Fibroblast of lung (primary cell): ENCODE results near the gene CHD6. TPM values are rescaled to one million over a fixed set of nuclear protein-coding genes. Genes with fewer than 3 reads are reported as not detected.

Experiments
- DNase-seq, 2 donors: peaks; one replicate each; pipeline versions ENCODE4 v3.0.0 to v3.0.0-alpha.2; 2010; ENCODE audit warnings: low read depth in 2 of 2
- H2AFZ ChIP-seq: 2 replicates; pipeline ENCODE4 v1.5.1; 2012; ENCODE audit warnings: low read length, control low read depth, inconsistent platforms
- H3K27ac ChIP-seq: 2 replicates; pipeline ENCODE4 v1.5.1; 2011; ENCODE audit warnings: low read length, control low read depth; ENCODE audit not compliant: insufficient read depth
- H3K27me3 ChIP-seq: 2 replicates; pipeline ENCODE4 v1.5.1; 2011; ENCODE audit warnings: mild to moderate bottlenecking, low read length; ENCODE audit not compliant: control insufficient read depth, insufficient read depth
- H3K36me3 ChIP-seq: 2 replicates; pipeline ENCODE4 v1.5.1; 2011; ENCODE audit warnings: low read length; ENCODE audit not compliant: control insufficient read depth, insufficient read depth
- H3K4me1 ChIP-seq: 2 replicates; pipeline ENCODE4 v1.5.1; 2011; ENCODE audit warnings: low read length; ENCODE audit not compliant: control insufficient read depth, insufficient read depth; ENCODE audit errors: extremely low read depth
- H3K4me2 ChIP-seq: 2 replicates; pipeline ENCODE4 v1.5.1; 2011; ENCODE audit warnings: low read length, control low read depth; ENCODE audit not compliant: insufficient read depth; ENCODE audit errors: extremely low read depth
- H3K4me3 ChIP-seq, 4 experiments: fragments of 200-600 bp in 1 of 4; sonication (generic) in 1 of 4; replicated peaks in 1 of 4; 2 replicates each; pipeline ENCODE4 v1.5.1; 2011 to 2016; ENCODE audit warnings: low read length in 4 of 4, low read depth in 3 of 4, mild to moderate bottlenecking in 3 of 4, control low read depth in 2 of 4, inconsistent platforms in 1 of 4, mixed read lengths in 1 of 4; ENCODE audit not compliant: insufficient read depth in 1 of 4; ENCODE audit errors: control extremely low read depth in 1 of 4
- H3K79me2 ChIP-seq: 2 replicates; pipeline ENCODE4 v1.5.1; 2012; ENCODE audit warnings: mild to moderate bottlenecking, low read length, inconsistent platforms; ENCODE audit not compliant: control insufficient read depth, insufficient read depth
- H3K9ac ChIP-seq: 2 replicates; pipeline ENCODE4 v1.5.1; 2011; ENCODE audit warnings: mild to moderate bottlenecking, low read length, control low read depth; ENCODE audit not compliant: insufficient read depth
- H3K9me3 ChIP-seq: 2 replicates; pipeline ENCODE4 v1.5.1; 2012; ENCODE audit warnings: low read depth, low read length; ENCODE audit not compliant: control insufficient read depth, insufficient read depth
- H4K20me1 ChIP-seq: 2 replicates; pipeline ENCODE4 v1.5.1; 2011; ENCODE audit warnings: low read length; ENCODE audit not compliant: control insufficient read depth, insufficient read depth; ENCODE audit errors: extremely low read depth
- EZH2 ChIP-seq: IDR thresholded peaks from 2 replicates; pipeline ENCODE4 v1.5.1; 2012; ENCODE audit warnings: low read length, control low read depth, mild to moderate bottlenecking; ENCODE audit errors: missing control alignments
- polyA plus RNA-seq, 2 donors: library from polyadenylated mRNA; depleted of rRNA in 1 of 2; stranded (reverse) in 1 of 2; unstranded in 1 of 2; fragments of >200 nt; gene quantifications; 2 replicates each; pipeline ENCODE4 v1.2.1, GENCODE V29; 2011 to 2012; ENCODE audit warnings: missing spikeins in 1 of 2
- total RNA-seq: library from RNA; depleted of rRNA; stranded (reverse); fragments of >200 nt; gene quantifications from 2 replicates; pipeline ENCODE4 v1.2.1, GENCODE V29; 2014
- TF ChIP-seq, protein P1 (sequence below), 2 donors: IDR thresholded peaks in 1 of 2; conservative IDR thresholded peaks in 1 of 2; 1 replicate in 1 of 2; 2 replicates in 1 of 2; pipeline ENCODE4 v1.5.1; 2011 to 2012; ENCODE audit warnings: low read length in 2 of 2, control low read depth in 1 of 2, inconsistent platforms in 1 of 2, low read depth in 1 of 2, mild to moderate bottlenecking in 1 of 2

Gene CHD6
- total and polyA plus RNA-seq, 2 donors (not counting 1 experiment from before 2014, with no cell fraction given), result 13.4 to 25.9 TPM

DNA sequence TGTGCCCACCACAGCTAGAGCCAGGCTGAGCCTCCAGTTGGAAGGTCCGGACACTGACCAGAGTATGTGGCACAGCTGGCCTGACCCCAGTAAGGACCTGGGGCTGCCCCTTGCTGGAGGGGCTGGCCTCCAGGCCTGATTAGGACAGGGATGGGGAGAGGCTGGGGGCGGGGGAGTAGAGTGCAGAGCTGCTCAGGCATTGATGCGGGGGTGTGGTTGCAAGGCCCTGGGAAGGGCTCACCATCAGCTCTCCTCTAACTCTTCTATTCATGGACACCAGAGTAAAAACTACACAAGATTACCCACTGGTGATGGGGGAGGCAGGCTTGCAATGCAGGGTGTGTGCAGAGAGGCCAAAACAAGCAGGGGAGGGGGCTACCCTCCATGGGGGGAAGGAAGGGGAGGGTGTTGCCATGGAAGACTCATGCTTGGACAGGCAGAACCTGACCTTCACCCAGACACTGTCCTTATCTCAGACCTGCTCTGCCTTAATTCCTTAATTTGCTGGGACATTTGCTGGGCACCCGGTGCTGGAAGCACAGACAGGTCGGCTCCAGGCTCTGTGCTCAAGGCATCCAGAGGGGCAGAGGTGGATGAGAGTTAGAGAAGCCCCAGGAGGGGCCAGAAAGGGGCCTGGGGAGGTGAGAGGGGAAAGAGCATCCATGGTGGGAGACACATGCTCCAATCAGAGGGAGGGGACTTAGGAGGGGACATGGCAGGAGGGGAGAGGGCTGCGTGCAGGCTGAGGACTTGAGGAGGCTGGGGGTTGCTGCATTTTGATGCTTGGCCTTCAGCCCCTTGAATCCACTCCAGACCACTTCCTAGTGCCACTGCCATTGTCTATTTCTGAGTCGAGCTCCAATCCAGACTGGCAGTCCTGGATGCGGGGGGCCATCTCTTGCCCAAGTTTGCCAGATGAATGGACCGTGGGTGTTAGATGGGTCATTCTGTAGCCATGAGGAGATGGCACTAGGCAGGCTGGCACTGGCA, 244.0 kb downstream of the CHD6 start:
- DNase-seq, result no peak
- Histone ChIP-seq H3K4me2 (no peak overlapping the region), H3K4me3 (no peak overlapping the region), H3K4me1 (no peaks in the 10 kb centered on the region), H3K9me3 (no peaks in the 10 kb centered on the region), H3K27me3 (peaks cover 7% of the 10 kb centered on the region), H3K9ac (no peak overlapping the region), H3K27ac (no peak overlapping the region), H4K20me1 (no peaks in the 10 kb centered on the region), H3K36me3 (no peaks in the 10 kb centered on the region), H3K79me2 (no peaks in the 10 kb centered on the region), H2AFZ (no peak overlapping the region)
- TF ChIP-seq, protein P1, sequence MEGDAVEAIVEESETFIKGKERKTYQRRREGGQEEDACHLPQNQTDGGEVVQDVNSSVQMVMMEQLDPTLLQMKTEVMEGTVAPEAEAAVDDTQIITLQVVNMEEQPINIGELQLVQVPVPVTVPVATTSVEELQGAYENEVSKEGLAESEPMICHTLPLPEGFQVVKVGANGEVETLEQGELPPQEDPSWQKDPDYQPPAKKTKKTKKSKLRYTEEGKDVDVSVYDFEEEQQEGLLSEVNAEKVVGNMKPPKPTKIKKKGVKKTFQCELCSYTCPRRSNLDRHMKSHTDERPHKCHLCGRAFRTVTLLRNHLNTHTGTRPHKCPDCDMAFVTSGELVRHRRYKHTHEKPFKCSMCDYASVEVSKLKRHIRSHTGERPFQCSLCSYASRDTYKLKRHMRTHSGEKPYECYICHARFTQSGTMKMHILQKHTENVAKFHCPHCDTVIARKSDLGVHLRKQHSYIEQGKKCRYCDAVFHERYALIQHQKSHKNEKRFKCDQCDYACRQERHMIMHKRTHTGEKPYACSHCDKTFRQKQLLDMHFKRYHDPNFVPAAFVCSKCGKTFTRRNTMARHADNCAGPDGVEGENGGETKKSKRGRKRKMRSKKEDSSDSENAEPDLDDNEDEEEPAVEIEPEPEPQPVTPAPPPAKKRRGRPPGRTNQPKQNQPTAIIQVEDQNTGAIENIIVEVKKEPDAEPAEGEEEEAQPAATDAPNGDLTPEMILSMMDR (conservative IDR thresholded peaks at IDR 0.05 in 1 of 2, IDR thresholded peaks at IDR 0.05 in 1 of 2; ENCODE audit: low read depth in 1 of 2, low read length in 2 of 2), result no peak
- no peak for TF ChIP-seq EZH2

DNA sequence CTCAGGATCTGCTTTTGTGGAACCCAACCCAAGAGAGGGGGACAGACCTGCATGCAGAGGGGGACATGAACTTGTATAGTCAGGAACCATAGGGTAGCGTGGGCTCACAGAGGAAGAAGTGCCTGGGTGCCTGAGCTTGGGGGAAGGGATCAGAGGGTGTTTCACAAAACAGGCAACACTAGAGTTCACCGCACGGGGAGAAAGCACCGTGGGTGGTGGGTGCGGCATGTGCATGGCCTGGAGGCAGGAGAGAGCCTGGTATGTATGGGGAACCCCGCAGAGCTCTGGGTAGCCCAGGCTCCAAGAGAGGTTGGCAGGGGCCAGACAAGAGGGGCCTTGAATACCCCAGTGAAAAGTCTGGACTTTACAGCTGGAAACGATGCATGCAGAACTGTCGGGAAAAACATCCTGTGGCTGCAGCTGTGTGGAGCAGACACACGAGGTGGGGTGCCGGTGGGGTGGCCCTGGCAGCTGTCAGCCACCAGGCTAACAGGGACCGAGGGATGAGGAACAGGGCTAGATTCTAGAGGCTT, 244.9 kb downstream of the CHD6 start:
- TF ChIP-seq EZH2, result no peak
- TF ChIP-seq, protein P1 (conservative IDR thresholded peaks at IDR 0.05 in 1 of 2, IDR thresholded peaks at IDR 0.05 in 1 of 2; ENCODE audit: low read depth in 1 of 2, low read length in 2 of 2), result no peak
- Histone ChIP-seq H3K79me2 (no peaks in the 10 kb centered on the region), H3K4me1 (no peaks in the 10 kb centered on the region), H3K4me2 (no peak overlapping the region), H3K9ac (no peak overlapping the region), H3K9me3 (no peaks in the 10 kb centered on the region), H3K27ac (no peak overlapping the region), H2AFZ (no peak overlapping the region), H4K20me1 (no peaks in the 10 kb centered on the region), H3K27me3 (peaks cover 7% of the 10 kb centered on the region), H3K4me3 (no peak overlapping the region), H3K36me3 (no peaks in the 10 kb centered on the region)
- DNase-seq, result no peak

DNA sequence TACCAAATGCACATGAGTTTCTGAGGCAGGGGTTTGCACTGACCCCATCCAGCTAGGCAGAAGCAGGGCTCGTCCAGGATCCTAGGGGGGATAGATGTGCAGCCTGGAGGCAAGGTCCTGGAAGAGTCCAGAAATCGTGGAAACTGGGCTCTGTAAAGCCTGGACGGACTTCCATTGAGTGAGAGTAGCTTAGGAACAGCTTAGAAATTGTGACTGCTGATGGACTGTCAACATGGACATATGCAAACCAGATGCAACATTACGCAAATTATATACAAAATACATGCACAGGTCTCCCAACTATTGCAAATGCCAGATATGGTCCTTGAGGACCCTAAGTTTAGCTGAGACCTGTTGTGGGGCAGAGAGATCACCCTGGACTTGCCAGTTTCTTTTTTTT, 246.8 kb downstream of the CHD6 start:
- no peaks in the 10 kb centered on the region for H3K36me3 ChIP-seq
- no peaks in the 10 kb centered on the region for H4K20me1 ChIP-seq
- no peak overlapping the region for H3K27ac ChIP-seq
- no peak for DNase-seq
- no peaks in the 10 kb centered on the region for H3K79me2 ChIP-seq
- no peak overlapping the region for H3K4me2 ChIP-seq
- H3K27me3 ChIP-seq, result peaks cover 17% of the 10 kb centered on the region
- H2AFZ ChIP-seq, result no peak overlapping the region
- no peak overlapping the region for H3K9ac ChIP-seq
- no peak overlapping the region for H3K4me3 ChIP-seq
- no peaks in the 10 kb centered on the region for H3K4me1 ChIP-seq
- no peaks in the 10 kb centered on the region for H3K9me3 ChIP-seq
- TF ChIP-seq EZH2, result no peak
- TF ChIP-seq, protein P1 (conservative IDR thresholded peaks at IDR 0.05 in 1 of 2, IDR thresholded peaks at IDR 0.05 in 1 of 2; ENCODE audit: low read depth in 1 of 2, low read length in 2 of 2), result no peak
